ENCODE measurements around the gene VTA1.

DNA sequence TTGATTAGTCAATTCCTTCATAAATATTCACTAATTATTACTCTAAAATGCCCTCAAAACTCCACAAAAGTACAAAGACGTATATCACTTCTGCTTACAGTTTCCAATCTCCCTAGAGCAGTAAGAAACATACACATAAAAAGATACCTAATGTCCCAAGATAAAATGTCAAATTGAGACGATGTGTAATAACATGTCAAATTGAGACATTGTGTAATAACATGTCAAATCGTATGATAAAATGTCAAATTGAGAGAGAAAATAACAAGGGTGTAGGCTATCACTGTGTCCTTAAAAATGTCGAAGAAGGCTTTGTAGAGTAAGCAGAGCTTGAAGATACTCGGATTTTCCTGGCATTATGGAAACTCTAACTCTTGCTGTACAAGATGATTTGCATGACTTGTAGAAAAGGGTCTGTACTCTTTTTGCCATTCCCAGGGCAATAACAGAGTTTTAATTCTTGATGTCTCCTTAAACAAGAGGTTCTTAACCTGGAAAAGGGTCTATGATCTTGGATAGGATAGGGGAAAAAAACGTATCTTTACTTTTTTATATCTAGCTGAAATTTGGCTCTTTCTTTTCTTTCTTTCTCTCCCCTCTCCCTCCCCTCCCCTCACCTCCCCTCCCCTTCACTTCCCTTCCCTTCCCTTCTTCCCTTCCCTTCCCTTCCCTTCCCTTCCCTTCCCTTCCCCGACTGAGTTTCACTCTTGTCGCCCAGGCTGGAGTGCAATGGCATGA lies 87.1 kb downstream of the VTA1 start:
- TF ChIP-seq, protein P1, sequence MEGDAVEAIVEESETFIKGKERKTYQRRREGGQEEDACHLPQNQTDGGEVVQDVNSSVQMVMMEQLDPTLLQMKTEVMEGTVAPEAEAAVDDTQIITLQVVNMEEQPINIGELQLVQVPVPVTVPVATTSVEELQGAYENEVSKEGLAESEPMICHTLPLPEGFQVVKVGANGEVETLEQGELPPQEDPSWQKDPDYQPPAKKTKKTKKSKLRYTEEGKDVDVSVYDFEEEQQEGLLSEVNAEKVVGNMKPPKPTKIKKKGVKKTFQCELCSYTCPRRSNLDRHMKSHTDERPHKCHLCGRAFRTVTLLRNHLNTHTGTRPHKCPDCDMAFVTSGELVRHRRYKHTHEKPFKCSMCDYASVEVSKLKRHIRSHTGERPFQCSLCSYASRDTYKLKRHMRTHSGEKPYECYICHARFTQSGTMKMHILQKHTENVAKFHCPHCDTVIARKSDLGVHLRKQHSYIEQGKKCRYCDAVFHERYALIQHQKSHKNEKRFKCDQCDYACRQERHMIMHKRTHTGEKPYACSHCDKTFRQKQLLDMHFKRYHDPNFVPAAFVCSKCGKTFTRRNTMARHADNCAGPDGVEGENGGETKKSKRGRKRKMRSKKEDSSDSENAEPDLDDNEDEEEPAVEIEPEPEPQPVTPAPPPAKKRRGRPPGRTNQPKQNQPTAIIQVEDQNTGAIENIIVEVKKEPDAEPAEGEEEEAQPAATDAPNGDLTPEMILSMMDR (optimal IDR thresholded peaks at IDR 0.05 in 1 of 3, IDR thresholded peaks at IDR 0.05 in 1 of 3, conservative IDR thresholded peaks at IDR 0.05 in 1 of 3; ENCODE audit: extremely low read depth in 1 of 3, insufficient read depth in 2 of 3, low read length in 3 of 3): no peak
- no peak for TF ChIP-seq EZH2 (IDR thresholded peaks at IDR 0.05; ENCODE audit: low read length)
